HEK293 (cell line): ENCODE data around the gene CXCL16.
"Not testable (repeated sequence)": the region's sequence is repeated elsewhere in the genome, so short reads cannot be mapped to it uniquely, and the experiment has no call there.

Source experiments
- CTCF ChIA-PET: fragments of 350-600 bp; formaldehyde crosslinking; extraction: SDS; loops from one replicate; lab custom pipeline; 2021; ENCODE audit warnings: antibody characterized with exemption; lab: Yijun Ruan, JAX
- POLR2A ChIA-PET: fragments of 300-600 bp; formaldehyde crosslinking; extraction: SDS; loops from one replicate; lab custom pipeline; 2020; ENCODE audit warnings: antibody characterized with exemption, inconsistent platforms; lab: Yijun Ruan, JAX
- H3K27ac ChIP-seq: fragments of 200-500 bp; sonication (Bioruptor generic); 2 replicates; pipeline ENCODE4 v1.5.1; 2014; ENCODE audit warnings: low read depth, low read length, control low read depth, inconsistent platforms; ENCODE audit errors: extremely low read depth
- H3K36me3 ChIP-seq, 2 experiments: fragments of 200-500 bp in 1 of 2; sonication (Bioruptor generic) in 1 of 2; 1 replicate in 1 of 2; 2 replicates in 1 of 2; pipeline ENCODE4 v1.5.1; 2014 to 2017; ENCODE audit warnings: inconsistent platforms in 2 of 2, low read length in 2 of 2; ENCODE audit not compliant: control insufficient read depth in 2 of 2, insufficient read depth in 1 of 2
- H3K4me1 ChIP-seq: fragments of 200-500 bp; sonication (Bioruptor generic); 2 replicates; pipeline ENCODE4 v1.5.1; 2014; ENCODE audit warnings: mild to moderate bottlenecking, low read length, inconsistent platforms; ENCODE audit not compliant: control insufficient read depth, insufficient read depth
- H3K4me3 ChIP-seq: 2 replicates; pipeline ENCODE4 v1.5.1; 2011; ENCODE audit warnings: low read depth, mild to moderate bottlenecking, control low read depth, low read length, moderate library complexity
- H3K9me3 ChIP-seq: fragments of 200-500 bp; sonication (Bioruptor generic); 2 replicates; pipeline ENCODE4 v1.5.1; 2014; ENCODE audit warnings: low read depth, low read length, inconsistent platforms; ENCODE audit not compliant: control insufficient read depth, insufficient read depth
- FEZF1 ChIP-seq: fragments of 450-650 bp; formaldehyde crosslinking; IDR thresholded peaks from 2 replicates; pipeline ENCODE4 v1.5.1; 2016; ENCODE audit warnings: missing biosample characterization, missing genetic modification characterization
- TCF7L2 ChIP-seq: IDR thresholded peaks from 2 replicates; pipeline ENCODE4 v1.6.1; 2011; ENCODE audit warnings: low read depth, mild to moderate bottlenecking, inconsistent platforms, low read length, moderate library complexity, borderline replicate concordance
- ZNF146 ChIP-seq: fragments of 450-650 bp; formaldehyde crosslinking; IDR thresholded peaks from 2 replicates; pipeline ENCODE4 v1.5.1; 2016; ENCODE audit warnings: missing biosample characterization, missing genetic modification characterization

The CXCL16 gene

GRCh38 chr17:4690745-4691144 is 49.0 kb downstream of the CXCL16 start:
- ChIA-PET POLR2A (interaction anchor here (1.3 kb wide), 1 partner anchor 12 kb away, joined by 3 read pairs; no protein-coding TSS in a partner anchor), CTCF (interaction anchor here (0.6 to 0.7 kb wide), 3 partner anchors 44 to 846 kb away, joined by 3 to 4 read pairs (median 4); no protein-coding TSS in a partner anchor)
- H3K4me1 ChIP-seq, result no peaks in the 10 kb centered on the region
- no peak overlapping the region for H3K4me3 ChIP-seq
- H3K27ac ChIP-seq, result peak overlapping the region; percentile 31; the same call in 1 of the 2 replicates
- no peaks in the 10 kb centered on the region for H3K9me3 ChIP-seq
- TF ChIP-seq TCF7L2, result no peak
- peak; percentile 54; the same call in 1 of the 2 replicates for TF ChIP-seq FEZF1 (tag by site-specific recombination)
- TF ChIP-seq, all 188 proteins: peak for 1
- peaks cover 50 to 74% of the 10 kb centered on the region in 2 experiments for H3K36me3 ChIP-seq

GRCh38 chr17:4689872-4690271 is 49.9 kb downstream of the CXCL16 start:
- H3K27ac ChIP-seq, CTCF ChIA-PET, H3K4me1 ChIP-seq, H3K9me3 ChIP-seq, H3K4me3 ChIP-seq: not testable (repeated sequence)
- TF ChIP-seq ZNF146, result peak; percentile 96
- POLR2A ChIA-PET, result interaction anchor here (1.3 kb wide), 1 partner anchor 13 kb away, joined by 3 read pairs; no protein-coding TSS in a partner anchor
- peaks cover 56 to 80% of the 10 kb centered on the region in 2 experiments for H3K36me3 ChIP-seq

- Histone ChIP-seq H3K36me3 (peaks cover 67 to 76% of the 10 kb centered on the region in 2 experiments), H3K4me1 (peaks cover 11% of the 10 kb centered on the region)
- H3K4me3 ChIP-seq, H3K27ac ChIP-seq, CTCF ChIA-PET, H3K9me3 ChIP-seq: not testable (repeated sequence)
- POLR2A ChIA-PET, result interaction anchor here (0.7 kb wide), 1 partner anchor 114 kb away, joined by 5 read pairs; no protein-coding TSS in a partner anchor
These were observed 56.0 kb downstream of the CXCL16 start for GRCh38 chr17:4683739-4684138.
